HCT116 (cell line): ENCODE measurements around the gene KCTD4. TPM values are rescaled to one million over a fixed set of nuclear protein-coding genes. Genes with fewer than 3 reads are reported as not detected.

ENCODE experiments used
- ATAC-seq: fragments of 200-7000 bp; cut with Tn5 transposase; 2 replicates; pipeline ENCODE4 v1.9.1; 2020; ENCODE audit warnings: mild to moderate bottlenecking, moderate library complexity
- BruUV-seq: library from RNA; stranded (reverse); fragments of 400-500 nt; replicated peaks from 2 replicates; lab custom pipeline; 2021; lab: Mats Ljungman, UMichigan
- CTCF ChIA-PET: fragments of 300-600 bp; sonication (Branson Sonifier 250); formaldehyde crosslinking; loops from one replicate; lab custom pipeline; 2021; ENCODE audit warnings: antibody characterized with exemption; lab: Charles Lee
- POLR2A ChIA-PET: fragments of 300-600, 350-600 bp; sonication (Branson Sonifier 250); formaldehyde crosslinking; loops from one replicate; lab custom pipeline; 2021; ENCODE audit warnings: antibody characterized with exemption; lab: Charles Lee
- RAD21 ChIA-PET, 2 experiments: fragments of 300-600 bp; sonication (Branson Sonifier 250); formaldehyde crosslinking; loops; one replicate each; lab custom pipeline; 2023; ENCODE audit warnings: low total read pairs in 2 of 2; ENCODE audit not compliant: uncharacterized antibody in 2 of 2, unreplicated experiment in 2 of 2, low non-redundant PET in 1 of 2; lab: Charles Lee
- DNase-seq: peaks from one replicate; pipeline ENCODE4 v3.0.0-alpha.2; 2010; ENCODE audit warnings: low read depth, low spot score
- H2AFZ ChIP-seq: fragments of 200-600 bp; shearing (Covaris generic), sonication (generic); 2 replicates; pipeline ENCODE4 v1.6.1; 2017; ENCODE audit warnings: low read depth, mixed run types, mixed read lengths, antibody characterized with exemption, low read length; ENCODE audit not compliant: poor library complexity, severe bottlenecking
- H3K27ac ChIP-seq: 2 replicates; pipeline ENCODE4 v1.5.1; 2012; ENCODE audit warnings: low read depth, low read length
- H3K27me3 ChIP-seq: fragments of 200-600 bp; sonication (generic); 2 replicates; pipeline ENCODE4 v1.6.1; 2016; ENCODE audit warnings: mixed run types, low read length, mixed read lengths; ENCODE audit not compliant: insufficient read depth
- H3K36me3 ChIP-seq, 2 experiments: fragments of 200-500 bp in 1 of 2; fragments of 200-600 bp in 1 of 2; sonication (Bioruptor generic) in 1 of 2; sonication (generic) in 1 of 2; 2 replicates each; pipeline versions ENCODE4 v1.5.1 to v1.6.1; 2014 to 2016; ENCODE audit warnings: low read length in 2 of 2, inconsistent platforms in 1 of 2, mixed read lengths in 1 of 2, mixed run types in 1 of 2; ENCODE audit not compliant: insufficient read depth in 2 of 2, control insufficient read depth in 1 of 2
- H3K4me1 ChIP-seq, 2 experiments: fragments of 200-600 bp in 1 of 2; sonication (generic) in 1 of 2; 2 replicates each; pipeline versions ENCODE4 v1.5.1 to v1.6.1; 2012 to 2017; ENCODE audit warnings: low read length in 2 of 2, inconsistent platforms in 1 of 2, mild to moderate bottlenecking in 1 of 2, mixed read lengths in 1 of 2, mixed run types in 1 of 2, moderate library complexity in 1 of 2; ENCODE audit not compliant: insufficient read depth in 2 of 2, control insufficient read depth in 1 of 2
- H3K4me2 ChIP-seq: fragments of 200-600 bp; sonication (generic); 2 replicates; pipeline ENCODE4 v1.6.1; 2017; ENCODE audit warnings: mixed run types, low read length, mixed read lengths
- H3K4me3 ChIP-seq, 2 experiments: fragments of 200-600 bp in 1 of 2; sonication (generic) in 1 of 2; replicated peaks in 1 of 2; 2 replicates each; pipeline ENCODE4 v1.5.1; 2011 to 2016; ENCODE audit warnings: low read length in 2 of 2, control low read depth in 1 of 2, low read depth in 1 of 2, mild to moderate bottlenecking in 1 of 2, mixed read lengths in 1 of 2, mixed run types in 1 of 2
- H3K79me2 ChIP-seq: fragments of 200-600 bp; sonication (generic); 2 replicates; pipeline ENCODE4 v1.6.1; 2017; ENCODE audit warnings: mild to moderate bottlenecking, mixed run types, low read length, moderate library complexity, mixed read lengths; ENCODE audit not compliant: insufficient read depth
- H3K9ac ChIP-seq: fragments of 200-600 bp; sonication (generic); 2 replicates; pipeline ENCODE4 v1.6.1; 2016; ENCODE audit warnings: low read length, mixed read lengths
- H3K9me2 ChIP-seq: fragments of 200-600 bp; sonication (generic), shearing (Covaris generic); 2 replicates; pipeline ENCODE4 v1.6.1; 2017; ENCODE audit warnings: mixed run types, mild to moderate bottlenecking, moderate library complexity; ENCODE audit not compliant: insufficient read depth
- H3K9me3 ChIP-seq, 2 experiments: fragments of 200-500 bp in 1 of 2; fragments of 200-600 bp in 1 of 2; sonication (Bioruptor generic) in 1 of 2; sonication (generic) in 1 of 2; 2 replicates each; pipeline ENCODE4 v1.6.1; 2014 to 2017; ENCODE audit warnings: low read length in 2 of 2, mixed read lengths in 2 of 2, inconsistent platforms in 1 of 2, low read depth in 1 of 2, mild to moderate bottlenecking in 1 of 2, mixed run types in 1 of 2, moderate library complexity in 1 of 2; ENCODE audit not compliant: control insufficient read depth in 1 of 2, insufficient read depth in 1 of 2
- H4K20me1 ChIP-seq: fragments of 200-600 bp; sonication (generic), shearing (Covaris generic); 2 replicates; pipeline ENCODE4 v1.6.1; 2017; ENCODE audit warnings: mixed run types, mild to moderate bottlenecking, moderate library complexity; ENCODE audit not compliant: insufficient read depth
- CBX3 ChIP-seq: IDR thresholded peaks from 2 replicates; pipeline ENCODE4 v1.6.1; 2012; ENCODE audit warnings: low read depth
- CEBPB ChIP-seq: IDR thresholded peaks from 2 replicates; pipeline ENCODE4 v1.6.1; 2012; ENCODE audit warnings: low read depth
- ELF1 ChIP-seq: IDR thresholded peaks from 2 replicates; pipeline ENCODE4 v1.6.1; 2012; ENCODE audit warnings: low read depth, borderline replicate concordance
- EZH2phosphoT487 ChIP-seq: fragments of 200-600 bp; IDR thresholded peaks from 2 replicates; pipeline ENCODE4 v1.6.1; 2018; ENCODE audit warnings: antibody characterized with exemption, borderline replicate concordance
- FOSL1 ChIP-seq: IDR thresholded peaks from 2 replicates; pipeline ENCODE4 v1.6.1; 2012; ENCODE audit warnings: low read depth
- JUND ChIP-seq: IDR thresholded peaks from 2 replicates; pipeline ENCODE4 v1.6.1; 2012
- POLR2A ChIP-seq: IDR thresholded peaks from 2 replicates; pipeline ENCODE4 v1.7.0; 2011; ENCODE audit warnings: borderline replicate concordance; ENCODE audit not compliant: insufficient read depth, insufficient read length; ENCODE audit errors: extremely low read depth
- POLR2AphosphoS5 ChIP-seq: IDR thresholded peaks from 2 replicates; pipeline ENCODE4 v1.6.1; 2011; ENCODE audit warnings: mild to moderate bottlenecking, low read depth, low read length, moderate library complexity
- RAD21 ChIP-seq: IDR thresholded peaks from 2 replicates; pipeline ENCODE4 v1.6.1; 2012; ENCODE audit warnings: low read depth, mild to moderate bottlenecking
- REST ChIP-seq: IDR thresholded peaks from 2 replicates; pipeline ENCODE4 v1.6.1; 2012; ENCODE audit warnings: low read depth
- SIN3A ChIP-seq: IDR thresholded peaks from 2 replicates; pipeline ENCODE4 v1.6.1; 2012; ENCODE audit warnings: low read depth
- SP1 ChIP-seq: IDR thresholded peaks from 2 replicates; pipeline ENCODE4 v1.6.1; 2012; ENCODE audit warnings: low read depth
- SRF ChIP-seq: IDR thresholded peaks from 2 replicates; pipeline ENCODE4 v1.6.1; 2012; ENCODE audit warnings: low read depth
- TCF7L2 ChIP-seq: IDR thresholded peaks from 2 replicates; pipeline ENCODE4 v1.7.0; 2011; ENCODE audit warnings: borderline replicate concordance, inconsistent platforms; ENCODE audit not compliant: insufficient read depth, insufficient read length; ENCODE audit errors: extremely low read depth
- ZBTB33 ChIP-seq: IDR thresholded peaks from 2 replicates; pipeline ENCODE4 v1.6.1; 2011; ENCODE audit warnings: mild to moderate bottlenecking, low read length, moderate library complexity; ENCODE audit not compliant: insufficient replicate concordance; ENCODE audit errors: extremely low read depth
- ZFX ChIP-seq: fragments of 450-650 bp; IDR thresholded peaks from 2 replicates; pipeline ENCODE4 v1.6.1; 2017
- ZNF274 ChIP-seq: fragments of 200-500 bp; sonication (Bioruptor generic); IDR thresholded peaks from 2 replicates; pipeline ENCODE4 v1.6.1; 2014; ENCODE audit warnings: mild to moderate bottlenecking, low read depth, low read length, inconsistent platforms
- intact Hi-C: fragments of 100-400 bp; cut with micrococcal nuclease; formaldehyde crosslinking; loops from 2 replicates; pipeline ENCODE4 v1.10.0; 2022
- total RNA-seq: library from RNA; stranded (reverse); gene quantifications from one replicate; pipeline ENCODE4 v1.2.1, GENCODE V29; 2021; ENCODE audit not compliant: unreplicated experiment
- TF ChIP-seq, protein P1 (sequence below): IDR thresholded peaks from 2 replicates; pipeline ENCODE4 v1.6.1; 2012
- TF ChIP-seq, protein P2 (sequence below), 3 experiments: fragments of 200-600 bp in 1 of 3; sonication (generic) in 1 of 3; IDR thresholded peaks in 2 of 3; conservative IDR thresholded peaks in 1 of 3; 2 replicates each; pipeline ENCODE4 v1.5.1; 2012 to 2017; ENCODE audit warnings: low read depth in 2 of 3, low read length in 2 of 3, antibody characterized with exemption in 1 of 3, borderline replicate concordance in 1 of 3, control low read depth in 1 of 3, mild to moderate bottlenecking in 1 of 3, mixed read lengths in 1 of 3, mixed run types in 1 of 3, moderate library complexity in 1 of 3; ENCODE audit not compliant: insufficient read depth in 1 of 3

Gene KCTD4
- total RNA-seq, 1 experiment from 2014 or later: not detected

GRCh38 chr13:45243077-45243476 lies 42.2 kb upstream of the KCTD4 start:
- no peaks in the 10 kb centered on the region for H3K9me2 ChIP-seq
- H2AFZ ChIP-seq: no peak overlapping the region
- peaks cover 44% of the 10 kb centered on the region for H3K79me2 ChIP-seq
- CTCF ChIA-PET: no interaction called here
- no peak overlapping the region for H3K9ac ChIP-seq
- intact Hi-C loops: no loop called here
- H3K27ac ChIP-seq: no peak overlapping the region
- no peak overlapping the region for H3K4me2 ChIP-seq
- TF ChIP-seq POLR2A: no peak
- TF ChIP-seq SRF: no peak
- no peak for TF ChIP-seq SIN3A
- TF ChIP-seq, protein P1, sequence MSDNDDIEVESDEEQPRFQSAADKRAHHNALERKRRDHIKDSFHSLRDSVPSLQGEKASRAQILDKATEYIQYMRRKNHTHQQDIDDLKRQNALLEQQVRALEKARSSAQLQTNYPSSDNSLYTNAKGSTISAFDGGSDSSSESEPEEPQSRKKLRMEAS: no peak
- TF ChIP-seq SP1: no peak
- no peak for TF ChIP-seq ZNF274
- no peak for TF ChIP-seq EZH2phosphoT487
- TF ChIP-seq ZFX: no peak
- TF ChIP-seq POLR2AphosphoS5: no peak
- no peak for TF ChIP-seq RAD21
- TF ChIP-seq, protein P2, sequence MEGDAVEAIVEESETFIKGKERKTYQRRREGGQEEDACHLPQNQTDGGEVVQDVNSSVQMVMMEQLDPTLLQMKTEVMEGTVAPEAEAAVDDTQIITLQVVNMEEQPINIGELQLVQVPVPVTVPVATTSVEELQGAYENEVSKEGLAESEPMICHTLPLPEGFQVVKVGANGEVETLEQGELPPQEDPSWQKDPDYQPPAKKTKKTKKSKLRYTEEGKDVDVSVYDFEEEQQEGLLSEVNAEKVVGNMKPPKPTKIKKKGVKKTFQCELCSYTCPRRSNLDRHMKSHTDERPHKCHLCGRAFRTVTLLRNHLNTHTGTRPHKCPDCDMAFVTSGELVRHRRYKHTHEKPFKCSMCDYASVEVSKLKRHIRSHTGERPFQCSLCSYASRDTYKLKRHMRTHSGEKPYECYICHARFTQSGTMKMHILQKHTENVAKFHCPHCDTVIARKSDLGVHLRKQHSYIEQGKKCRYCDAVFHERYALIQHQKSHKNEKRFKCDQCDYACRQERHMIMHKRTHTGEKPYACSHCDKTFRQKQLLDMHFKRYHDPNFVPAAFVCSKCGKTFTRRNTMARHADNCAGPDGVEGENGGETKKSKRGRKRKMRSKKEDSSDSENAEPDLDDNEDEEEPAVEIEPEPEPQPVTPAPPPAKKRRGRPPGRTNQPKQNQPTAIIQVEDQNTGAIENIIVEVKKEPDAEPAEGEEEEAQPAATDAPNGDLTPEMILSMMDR (IDR thresholded peaks at IDR 0.05 in 2 of 3, conservative IDR thresholded peaks at IDR 0.05 in 1 of 3; ENCODE audit: borderline replicate concordance in 1 of 3, insufficient read depth in 1 of 3, low read depth in 2 of 3, low read length in 2 of 3): no peak
- TF ChIP-seq JUND: no peak
- TF ChIP-seq ELF1: no peak
- no peak for TF ChIP-seq CBX3
- no peak for TF ChIP-seq TCF7L2
- no peak for TF ChIP-seq ZBTB33
- TF ChIP-seq REST: no peak
- TF ChIP-seq FOSL1: no peak
- TF ChIP-seq CEBPB: no peak
- TF ChIP-seq, all 23 proteins: peak for 0
- no peak overlapping the region for H3K4me3 ChIP-seq
- no peak for ATAC-seq
- DNase-seq: no peak
- no peaks in the 10 kb centered on the region for H3K9me3 ChIP-seq
- RAD21 ChIA-PET: no interaction called here
- H3K36me3 ChIP-seq: no peaks in the 10 kb centered on the region
- H4K20me1 ChIP-seq: no peaks in the 10 kb centered on the region
- H3K4me1 ChIP-seq: peaks cover 20 to 46% of the 10 kb centered on the region in 2 experiments
- no peaks in the 10 kb centered on the region for H3K27me3 ChIP-seq
- POLR2A ChIA-PET: interaction anchor here (0.6 kb wide), 1 partner anchor 22 kb away, joined by 3 read pairs; no protein-coding TSS in a partner anchor
- no TSS peak for BruUV-seq
